K562 (cell line): ENCODE data around the gene ZDHHC18. TPM values are rescaled to one million over a fixed set of nuclear protein-coding genes. Genes with fewer than 3 reads are reported as not detected.
A peak's percentile ranks its signal among the peaks of the same experiment; 100 is the strongest.

Experiments used
- DACH1 ChIP-seq: fragments of 450-650 bp; IDR thresholded peaks from 2 replicates; pipeline ENCODE4 v1.6.1; 2018; ENCODE audit not compliant: partially characterized antibody
- FOXO4 ChIP-seq: fragments of 450-650 bp; formaldehyde crosslinking; IDR thresholded peaks from 2 replicates; pipeline ENCODE4 v1.4.0; 2020; ENCODE audit warnings: mild to moderate bottlenecking, moderate library complexity
- HINFP ChIP-seq: fragments of 450-650 bp; conservative IDR thresholded peaks from 2 replicates; pipeline ENCODE4 v1.6.1; 2016; ENCODE audit warnings: missing genetic modification characterization, low read depth, mild to moderate bottlenecking, control low read depth, missing compliant biosample characterization
- HIVEP1 ChIP-seq: fragments of 250-450 bp; sonication (Bioruptor Pico); IDR thresholded peaks from 2 replicates; pipeline ENCODE4 v1.4.0; 2020; ENCODE audit warnings: mild to moderate bottlenecking
- IFI16 ChIP-seq: fragments of 250-450 bp; sonication (Bioruptor Pico); IDR thresholded peaks from 2 replicates; pipeline ENCODE4 v2.1.2; 2022; ENCODE audit warnings: mild to moderate bottlenecking, inconsistent platforms
- MAX ChIP-seq: sonication (generic); formaldehyde crosslinking; IDR thresholded peaks from 2 replicates; pipeline ENCODE4 v1.9.0; 2022; ENCODE audit warnings: mild to moderate bottlenecking, missing genetic modification reagents
- MEF2D ChIP-seq: conservative IDR thresholded peaks from 2 replicates; pipeline ENCODE4 v1.6.1; 2016; ENCODE audit warnings: low read depth, missing genetic modification characterization, missing compliant biosample characterization
- RBM15 ChIP-seq: fragments of 200-400 bp; formaldehyde crosslinking; IDR thresholded peaks from 2 replicates; pipeline ENCODE4 v1.6.1; 2018; ENCODE audit warnings: mild to moderate bottlenecking, low read length, moderate library complexity; ENCODE audit not compliant: insufficient read depth
- SIRT6 ChIP-seq: IDR thresholded peaks from one replicate; pipeline ENCODE4 v1.6.1; 2012; ENCODE audit warnings: low read depth, mild to moderate bottlenecking, control low read depth, inconsistent platforms, low read length, moderate library complexity
- XRCC5 ChIP-seq: fragments of 200-400 bp; formaldehyde crosslinking; IDR thresholded peaks from 2 replicates; pipeline ENCODE4 v1.6.1; 2017; ENCODE audit warnings: low read depth, mild to moderate bottlenecking, low read length
- ZNF12 ChIP-seq: sonication (generic); formaldehyde crosslinking; IDR thresholded peaks from 2 replicates; pipeline ENCODE4 v1.4.0; 2020; ENCODE audit warnings: mild to moderate bottlenecking, missing genetic modification reagents
- ZNF146 ChIP-seq: IDR thresholded peaks from one replicate; pipeline ENCODE4 v1.6.1; 2018; ENCODE audit warnings: missing compliant biosample characterization; ENCODE audit not compliant: unreplicated experiment
- polyA plus RNA-seq, 8 experiments: library from polyadenylated mRNA; depleted of rRNA in 4 of 8; stranded (reverse) in 5 of 8; unstranded in 3 of 8; fragments of >200 nt; fragmentation: Nextera tagmentation in 2 of 8; fragmentation: Illumina TruSeq in 1 of 8; extraction: Ambion mirVana in 2 of 8; extraction: Trizol in 1 of 8; gene quantifications; 2 replicates each; pipeline versions ENCODE4 v1.2.1 to v1.2.3, GENCODE V29; 2011 to 2014; ENCODE audit warnings: inconsistent platforms in 1 of 8, missing spikeins in 1 of 8
- total RNA-seq, 7 experiments: library from RNA; depleted of rRNA in 6 of 7; stranded (reverse); fragments of >200 nt in 6 of 7; fragmentation: Illumina TruSeq in 2 of 7; extraction: Trizol in 2 of 7; gene quantifications; 2 replicates each; pipeline versions ENCODE4 v1.2.1 to v1.2.3, GENCODE V29; 2011 to 2021; ENCODE audit warnings: low replicate concordance in 1 of 7
- TF ChIP-seq, protein P1 (sequence below): sonication (generic); IDR thresholded peaks from 2 replicates; pipeline ENCODE4 v1.6.1; 2016
- TF ChIP-seq, protein P2 (sequence below), 2 experiments: fragments of 450-650 bp; conservative IDR thresholded peaks; 2 replicates each; pipeline ENCODE4 v1.6.1; 2017; ENCODE audit warnings: mild to moderate bottlenecking in 2 of 2, moderate library complexity in 2 of 2
- TF ChIP-seq, protein P3 (sequence below): fragments of 450-650 bp; IDR thresholded peaks from 2 replicates; pipeline ENCODE4 v1.7.1; 2018; ENCODE audit warnings: mild to moderate bottlenecking, low read depth; ENCODE audit not compliant: partially characterized antibody
- TF ChIP-seq, protein P4 (sequence below): IDR thresholded peaks from 3 replicates; pipeline ENCODE4 v1.6.1; 2011; ENCODE audit warnings: borderline replicate concordance, mild to moderate bottlenecking; ENCODE audit not compliant: insufficient read length, insufficient read depth

The ZDHHC18 gene
- total and polyA plus RNA-seq, 9 of the 15 experiments (the other 6 are each of a cell fraction or from before 2014, with no cell fraction given): 0.42 to 35.6 (median 15.8) TPM

DNA sequence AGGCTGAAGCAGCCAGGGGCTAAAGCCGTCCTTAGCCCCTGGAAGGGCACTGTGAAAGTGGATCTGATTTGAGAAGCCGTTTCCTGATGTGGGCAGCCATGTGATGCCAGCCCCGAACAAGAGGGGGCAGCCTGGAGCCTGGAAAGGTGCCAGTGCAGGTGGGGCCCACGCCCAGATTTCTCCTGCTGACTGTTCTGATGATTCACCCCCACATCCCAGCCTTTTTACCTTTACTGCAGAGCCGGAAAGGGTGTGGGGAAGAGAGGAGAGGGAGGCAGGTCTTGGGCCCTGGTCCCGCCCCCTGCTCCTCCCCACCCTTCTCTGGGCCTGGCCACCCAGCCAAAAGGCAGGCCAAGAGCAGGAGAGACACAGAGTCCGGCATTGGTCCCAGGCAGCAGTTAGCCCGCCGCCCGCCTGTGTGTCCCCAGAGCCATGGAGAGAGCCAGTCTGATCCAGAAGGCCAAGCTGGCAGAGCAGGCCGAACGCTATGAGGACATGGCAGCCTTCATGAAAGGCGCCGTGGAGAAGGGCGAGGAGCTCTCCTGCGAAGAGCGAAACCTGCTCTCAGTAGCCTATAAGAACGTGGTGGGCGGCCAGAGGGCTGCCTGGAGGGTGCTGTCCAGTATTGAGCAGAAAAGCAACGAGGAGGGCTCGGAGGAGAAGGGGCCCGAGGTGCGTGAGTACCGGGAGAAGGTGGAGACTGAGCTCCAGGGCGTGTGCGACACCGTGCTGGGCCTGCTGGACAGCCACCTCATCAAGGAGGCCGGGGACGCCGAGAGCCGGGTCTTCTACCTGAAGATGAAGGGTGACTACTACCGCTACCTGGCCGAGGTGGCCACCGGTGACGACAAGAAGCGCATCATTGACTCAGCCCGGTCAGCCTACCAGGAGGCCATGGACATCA is 36.5 kb downstream of the ZDHHC18 start, which contains the start of gene SFN (continued):
- TF ChIP-seq, protein P1, sequence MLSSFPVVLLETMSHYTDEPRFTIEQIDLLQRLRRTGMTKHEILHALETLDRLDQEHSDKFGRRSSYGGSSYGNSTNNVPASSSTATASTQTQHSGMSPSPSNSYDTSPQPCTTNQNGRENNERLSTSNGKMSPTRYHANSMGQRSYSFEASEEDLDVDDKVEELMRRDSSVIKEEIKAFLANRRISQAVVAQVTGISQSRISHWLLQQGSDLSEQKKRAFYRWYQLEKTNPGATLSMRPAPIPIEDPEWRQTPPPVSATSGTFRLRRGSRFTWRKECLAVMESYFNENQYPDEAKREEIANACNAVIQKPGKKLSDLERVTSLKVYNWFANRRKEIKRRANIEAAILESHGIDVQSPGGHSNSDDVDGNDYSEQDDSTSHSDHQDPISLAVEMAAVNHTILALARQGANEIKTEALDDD: no peak
- no peak for TF ChIP-seq SIRT6
- TF ChIP-seq DACH1: peak; percentile 9
- no peak for TF ChIP-seq ZNF146 (CRISPR knock-in tag)
- peak; percentile 17 for TF ChIP-seq MAX
- no peak for TF ChIP-seq HINFP
- TF ChIP-seq RBM15: no peak
- TF ChIP-seq FOXO4 (CRISPR knock-in tag): no peak
- no peak for TF ChIP-seq IFI16
- TF ChIP-seq MEF2D: no peak
- TF ChIP-seq, protein P2, sequence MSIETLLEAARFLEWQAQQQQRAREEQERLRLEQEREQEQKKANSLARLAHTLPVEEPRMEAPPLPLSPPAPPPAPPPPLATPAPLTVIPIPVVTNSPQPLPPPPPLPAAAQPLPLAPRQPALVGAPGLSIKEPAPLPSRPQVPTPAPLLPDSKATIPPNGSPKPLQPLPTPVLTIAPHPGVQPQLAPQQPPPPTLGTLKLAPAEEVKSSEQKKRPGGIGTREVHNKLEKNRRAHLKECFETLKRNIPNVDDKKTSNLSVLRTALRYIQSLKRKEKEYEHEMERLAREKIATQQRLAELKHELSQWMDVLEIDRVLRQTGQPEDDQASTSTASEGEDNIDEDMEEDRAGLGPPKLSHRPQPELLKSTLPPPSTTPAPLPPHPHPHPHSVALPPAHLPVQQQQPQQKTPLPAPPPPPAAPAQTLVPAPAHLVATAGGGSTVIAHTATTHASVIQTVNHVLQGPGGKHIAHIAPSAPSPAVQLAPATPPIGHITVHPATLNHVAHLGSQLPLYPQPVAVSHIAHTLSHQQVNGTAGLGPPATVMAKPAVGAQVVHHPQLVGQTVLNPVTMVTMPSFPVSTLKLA (conservative IDR thresholded peaks at IDR 0.05): peak in 1 of 2 experiments; percentile 60; a peak in 1 of 4 replicates
- TF ChIP-seq, protein P3, sequence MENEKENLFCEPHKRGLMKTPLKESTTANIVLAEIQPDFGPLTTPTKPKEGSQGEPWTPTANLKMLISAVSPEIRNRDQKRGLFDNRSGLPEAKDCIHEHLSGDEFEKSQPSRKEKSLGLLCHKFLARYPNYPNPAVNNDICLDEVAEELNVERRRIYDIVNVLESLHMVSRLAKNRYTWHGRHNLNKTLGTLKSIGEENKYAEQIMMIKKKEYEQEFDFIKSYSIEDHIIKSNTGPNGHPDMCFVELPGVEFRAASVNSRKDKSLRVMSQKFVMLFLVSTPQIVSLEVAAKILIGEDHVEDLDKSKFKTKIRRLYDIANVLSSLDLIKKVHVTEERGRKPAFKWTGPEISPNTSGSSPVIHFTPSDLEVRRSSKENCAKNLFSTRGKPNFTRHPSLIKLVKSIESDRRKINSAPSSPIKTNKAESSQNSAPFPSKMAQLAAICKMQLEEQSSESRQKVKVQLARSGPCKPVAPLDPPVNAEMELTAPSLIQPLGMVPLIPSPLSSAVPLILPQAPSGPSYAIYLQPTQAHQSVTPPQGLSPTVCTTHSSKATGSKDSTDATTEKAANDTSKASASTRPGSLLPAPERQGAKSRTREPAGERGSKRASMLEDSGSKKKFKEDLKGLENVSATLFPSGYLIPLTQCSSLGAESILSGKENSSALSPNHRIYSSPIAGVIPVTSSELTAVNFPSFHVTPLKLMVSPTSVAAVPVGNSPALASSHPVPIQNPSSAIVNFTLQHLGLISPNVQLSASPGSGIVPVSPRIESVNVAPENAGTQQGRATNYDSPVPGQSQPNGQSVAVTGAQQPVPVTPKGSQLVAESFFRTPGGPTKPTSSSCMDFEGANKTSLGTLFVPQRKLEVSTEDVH: no peak
- TF ChIP-seq, protein P4, sequence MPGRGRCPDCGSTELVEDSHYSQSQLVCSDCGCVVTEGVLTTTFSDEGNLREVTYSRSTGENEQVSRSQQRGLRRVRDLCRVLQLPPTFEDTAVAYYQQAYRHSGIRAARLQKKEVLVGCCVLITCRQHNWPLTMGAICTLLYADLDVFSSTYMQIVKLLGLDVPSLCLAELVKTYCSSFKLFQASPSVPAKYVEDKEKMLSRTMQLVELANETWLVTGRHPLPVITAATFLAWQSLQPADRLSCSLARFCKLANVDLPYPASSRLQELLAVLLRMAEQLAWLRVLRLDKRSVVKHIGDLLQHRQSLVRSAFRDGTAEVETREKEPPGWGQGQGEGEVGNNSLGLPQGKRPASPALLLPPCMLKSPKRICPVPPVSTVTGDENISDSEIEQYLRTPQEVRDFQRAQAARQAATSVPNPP: no peak
- no peak for TF ChIP-seq HIVEP1 (CRISPR knock-in tag)
- no peak for TF ChIP-seq ZNF12
- peak; percentile 74; the same call in 1 of the 2 replicates for TF ChIP-seq XRCC5
